Keratinocyte (primary cell): ENCODE data around the gene ROR2. TPM values are rescaled to one million over a fixed set of nuclear protein-coding genes. Genes with fewer than 3 reads are reported as not detected.

Experiments
- DNase-seq: peaks from one replicate; pipeline ENCODE4 v3.0.0-alpha.2; 2011; ENCODE audit warnings: low read depth, missing footprints, low spot score
- FAIRE-seq: peaks from 2 replicates; lab custom pipeline; 2011; peaks lifted over from hg19 to GRCh38; lab: Jason Lieb, UNC
- H2AFZ ChIP-seq: 2 replicates; pipeline ENCODE4 v1.6.0; 2012; ENCODE audit warnings: low read length, control low read depth, inconsistent platforms; ENCODE audit not compliant: control insufficient read depth
- H3K27ac ChIP-seq: 2 replicates; pipeline ENCODE4 v1.5.1; 2011; ENCODE audit warnings: low read length; ENCODE audit not compliant: control insufficient read depth, insufficient read depth
- H3K27me3 ChIP-seq: 3 replicates; pipeline ENCODE4 v1.6.0; 2011; ENCODE audit warnings: low read length; ENCODE audit not compliant: control insufficient read depth, insufficient read depth; ENCODE audit errors: extremely low read depth
- H3K36me3 ChIP-seq, 2 experiments: 2 replicates in 1 of 2; 3 replicates in 1 of 2; pipeline ENCODE4 v1.5.1; 2011; ENCODE audit warnings: low read length in 2 of 2, mild to moderate bottlenecking in 1 of 2; ENCODE audit not compliant: control insufficient read depth in 2 of 2, insufficient read depth in 2 of 2; ENCODE audit errors: extremely low read depth in 1 of 2
- H3K4me1 ChIP-seq: 3 replicates; pipeline ENCODE4 v1.5.1; 2011; ENCODE audit warnings: low read length; ENCODE audit not compliant: control insufficient read depth, insufficient read depth; ENCODE audit errors: extremely low read depth
- H3K4me2 ChIP-seq: 3 replicates; pipeline ENCODE4 v1.6.0; 2011; ENCODE audit warnings: low read depth, low read length; ENCODE audit not compliant: control insufficient read depth, insufficient read depth; ENCODE audit errors: extremely low read depth
- H3K4me3 ChIP-seq, 3 experiments: fragments of 200-600 bp in 1 of 3; sonication (generic) in 1 of 3; 2 replicates in 2 of 3; 3 replicates in 1 of 3; pipeline ENCODE4 v1.5.1; 2011 to 2016; ENCODE audit warnings: low read length in 3 of 3, mild to moderate bottlenecking in 3 of 3, control low read depth in 2 of 3, inconsistent platforms in 1 of 3, low read depth in 1 of 3, mixed read lengths in 1 of 3, mixed run types in 1 of 3, moderate library complexity in 1 of 3; ENCODE audit not compliant: control insufficient read depth in 2 of 3, insufficient read depth in 2 of 3; ENCODE audit errors: extremely low read depth in 1 of 3
- H3K79me2 ChIP-seq: 2 replicates; pipeline ENCODE4 v1.6.0; 2012; ENCODE audit warnings: low read length; ENCODE audit not compliant: control insufficient read depth, insufficient read depth
- H3K9ac ChIP-seq: 3 replicates; pipeline ENCODE4 v1.6.0; 2011; ENCODE audit warnings: low read length; ENCODE audit not compliant: control insufficient read depth, insufficient read depth; ENCODE audit errors: extremely low read depth
- H3K9me1 ChIP-seq: 3 replicates; pipeline ENCODE4 v1.6.0; 2011; ENCODE audit warnings: low read length; ENCODE audit not compliant: control insufficient read depth, insufficient read depth; ENCODE audit errors: extremely low read depth
- H3K9me3 ChIP-seq: 2 replicates; pipeline ENCODE4 v1.5.1; 2012; ENCODE audit warnings: low read depth, low read length; ENCODE audit not compliant: control insufficient read depth
- H4K20me1 ChIP-seq: 3 replicates; pipeline ENCODE4 v1.6.0; 2011; ENCODE audit warnings: low read length; ENCODE audit not compliant: control insufficient read depth, insufficient read depth; ENCODE audit errors: extremely low read depth
- CTCF ChIP-seq, 3 experiments: IDR thresholded peaks in 1 of 3; conservative IDR thresholded peaks in 1 of 3; optimal IDR thresholded peaks in 1 of 3; 2 replicates in 2 of 3; 3 replicates in 1 of 3; pipeline versions ENCODE3 to v1.5.1; 2011; ENCODE audit warnings: low read length in 3 of 3, mild to moderate bottlenecking in 3 of 3, moderate library complexity in 2 of 3, control low read depth in 1 of 3, inconsistent platforms in 1 of 3; ENCODE audit not compliant: insufficient read depth in 2 of 3; ENCODE audit errors: extremely low read depth in 1 of 3
- EZH2 ChIP-seq: IDR thresholded peaks from one replicate; pipeline ENCODE4 v1.6.1; 2012; ENCODE audit warnings: inconsistent platforms, mild to moderate bottlenecking, low read length, moderate library complexity
- dilution Hi-C: fragments of 300-500 bp; cut with MboI; formaldehyde crosslinking; loops from one replicate; pipeline ENCODE4 v1.7.0; 2020; ENCODE audit warnings: low sequenced_read_pairs; ENCODE audit not compliant: extremely low pct_ligation_motif_present
- polyA plus RNA-seq, 5 experiments: library from polyadenylated mRNA; depleted of rRNA in 3 of 5; stranded (reverse) in 3 of 5; stranded (forward) in 1 of 5; unstranded in 1 of 5; fragments of >200 nt; gene quantifications; 1 replicate in 1 of 5; 2 replicates in 3 of 5; 3 replicates in 1 of 5; pipeline versions ENCODE4 v1.2.1 to v1.2.3, GENCODE V29; 2011 to 2012; ENCODE audit warnings: missing spikeins in 2 of 5, low read depth in 1 of 5, low replicate concordance in 1 of 5

The ROR2 gene
- polyA plus RNA-seq, 1 donor (not counting 4 experiments of a cell fraction or from before 2014, with no cell fraction given): 0.22 TPM

- H3K4me3 ChIP-seq: no peak overlapping the region
- H3K9me1 ChIP-seq: no peaks in the 10 kb centered on the region
- DNase-seq: no peak
- FAIRE-seq: no peak
- H2AFZ ChIP-seq: no peak overlapping the region
- no peaks in the 10 kb centered on the region for H3K9me3 ChIP-seq
- dilution Hi-C loops: no loop called here
- peaks cover 3% of the 10 kb centered on the region for H3K4me1 ChIP-seq
- H3K79me2 ChIP-seq: no peaks in the 10 kb centered on the region
- H3K36me3 ChIP-seq: no peaks in the 10 kb centered on the region
- no peak overlapping the region for H3K27ac ChIP-seq
- no peak for TF ChIP-seq EZH2
- no peak for TF ChIP-seq CTCF (optimal IDR thresholded peaks at IDR 0.05 in 1 of 3, IDR thresholded peaks at IDR 0.05 in 1 of 3, conservative IDR thresholded peaks at IDR 0.05 in 1 of 3; ENCODE audit: extremely low read depth in 1 of 3, insufficient read depth in 2 of 3, low read length in 3 of 3)
- H3K4me2 ChIP-seq: peak overlapping the region; percentile 42
- H3K27me3 ChIP-seq: no peaks in the 10 kb centered on the region
- H3K9ac ChIP-seq: no peak overlapping the region
- no peaks in the 10 kb centered on the region for H4K20me1 ChIP-seq
Observed at GRCh38 chr9:91885746-91886413, 64.1 kb downstream of the ROR2 start.

- Histone ChIP-seq H3K27ac (no peak overlapping the region), H3K79me2 (no peaks in the 10 kb centered on the region), H3K36me3 (no peaks in the 10 kb centered on the region), H3K9me3 (no peaks in the 10 kb centered on the region), H2AFZ (no peak overlapping the region), H3K9me1 (no peaks in the 10 kb centered on the region), H3K4me1 (peaks cover 3% of the 10 kb centered on the region), H3K4me2 (no peak overlapping the region), H3K9ac (no peak overlapping the region), H3K4me3 (no peak overlapping the region), H3K27me3 (no peaks in the 10 kb centered on the region), H4K20me1 (no peaks in the 10 kb centered on the region)
- FAIRE-seq: no peak
- TF ChIP-seq EZH2 (no peak), CTCF (optimal IDR thresholded peaks at IDR 0.05 in 1 of 3, IDR thresholded peaks at IDR 0.05 in 1 of 3, conservative IDR thresholded peaks at IDR 0.05 in 1 of 3; ENCODE audit: extremely low read depth in 1 of 3, insufficient read depth in 2 of 3, low read length in 3 of 3) (no peak)
- no peak for DNase-seq
- dilution Hi-C loops: no loop called here
Observed at GRCh38 chr9:91884696-91885687, 65.0 kb downstream of the ROR2 start.
